Stimulated activated CD4-positive, alpha-beta T cell treated with anti-CD3 and anti-CD28 coated beads, Interleukin-12 subunit alpha, Interleukin-12 subunit beta, amount 100 ng/mL, for 48 hours (primary cell): Measurements from ENCODE around the gene KIF20A.
"Not testable (repeated sequence)": the region's sequence is repeated elsewhere in the genome, so short reads cannot be mapped to it uniquely, and the experiment has no call there.

Source experiments
- DNase-seq, 3 donors: peaks; one replicate each; pipeline ENCODE4 v3.0.0-alpha.2; 2020; ENCODE audit warnings: low read depth in 2 of 3, low spot score in 1 of 3

The KIF20A gene

DNA sequence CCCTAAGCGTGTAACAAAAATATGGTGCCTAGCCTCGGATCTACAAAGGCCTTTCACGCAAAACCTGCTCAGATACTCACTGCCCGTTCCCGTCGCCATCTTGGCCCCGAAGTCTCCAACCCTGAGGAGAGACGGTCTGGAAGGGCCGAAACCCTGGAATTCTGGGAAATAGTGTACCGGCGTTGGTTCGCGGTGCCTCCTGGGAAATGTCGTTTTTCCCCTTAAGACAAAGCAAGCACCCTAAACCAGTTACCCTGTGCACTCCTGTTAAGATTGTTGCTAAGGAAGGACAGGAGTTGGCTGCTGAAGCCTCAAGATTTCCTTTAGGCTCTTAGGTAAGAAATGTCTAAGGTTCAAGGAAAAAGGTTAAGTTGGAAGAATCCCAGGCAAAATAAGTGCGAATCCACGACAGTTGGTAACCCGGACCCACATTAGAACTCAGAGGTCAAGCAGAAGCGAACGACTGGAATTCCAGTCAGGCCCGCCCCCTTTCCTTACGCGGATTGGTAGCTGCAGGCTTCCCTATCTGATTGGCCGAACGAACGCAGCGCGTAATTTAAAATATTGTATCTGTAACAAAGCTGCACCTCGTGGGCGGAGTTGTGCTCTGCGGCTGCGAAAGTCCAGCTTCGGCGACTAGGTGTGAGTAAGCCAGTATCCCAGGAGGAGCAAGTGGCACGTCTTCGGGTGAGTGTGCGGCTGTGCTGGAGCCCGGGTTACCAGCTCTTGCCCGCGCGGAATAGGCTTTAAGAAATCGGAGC lies at the start of gene KIF20A, which contains the start of gene BRD8:
KIF20A (plus strand) TSS at position 597 of the 761 bp plus-strand sequence. CDS start 569 bp downstream, outside the sequence.
BRD8 (minus strand) TSS at position 115 of the 761 bp plus-strand sequence; CDS start at position 99, 16 bp downstream.
- peak; percentile 83 to 90 (median 87) for DNase-seq

DNA sequence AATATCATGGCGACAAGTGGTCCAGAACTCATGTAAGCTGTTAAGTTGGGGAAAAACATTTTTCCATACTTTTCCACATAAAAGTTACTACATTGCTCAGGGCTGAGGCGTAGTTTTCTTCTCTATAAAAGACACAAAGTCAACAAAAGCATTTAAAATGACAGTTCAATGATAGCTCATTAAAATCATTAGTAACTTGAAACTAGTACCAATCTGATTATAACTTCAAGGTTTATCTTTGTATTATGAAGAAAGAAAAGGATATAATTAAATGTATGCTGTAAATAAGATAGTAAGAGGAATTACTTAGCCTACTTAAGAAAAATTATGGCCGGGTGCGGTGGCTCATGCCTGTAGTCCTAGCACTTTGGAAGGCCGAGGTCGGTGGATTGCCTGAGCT lies 49.6 kb upstream of the KIF20A start:
- DNase-seq, result no peak

DNA sequence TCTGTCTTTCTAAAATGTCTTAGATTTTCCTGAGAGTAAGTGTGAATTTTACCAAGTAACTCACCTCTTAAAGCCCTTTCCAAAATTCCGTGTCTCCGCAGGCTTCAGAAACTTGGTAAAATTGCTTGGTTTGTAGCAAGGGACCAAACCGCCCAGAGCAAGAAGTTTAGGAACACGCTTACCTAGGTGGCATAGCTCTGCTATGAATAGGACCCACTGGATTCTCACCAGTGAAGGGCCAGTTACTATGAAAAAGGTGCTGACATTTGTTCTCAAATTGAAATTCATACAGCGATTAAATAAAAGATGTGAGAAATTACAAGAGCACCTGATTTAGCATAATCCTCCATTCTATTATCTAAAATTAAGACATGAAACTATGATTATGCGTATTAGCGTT lies 46.4 kb upstream of the KIF20A start:
- no peak for DNase-seq

DNA sequence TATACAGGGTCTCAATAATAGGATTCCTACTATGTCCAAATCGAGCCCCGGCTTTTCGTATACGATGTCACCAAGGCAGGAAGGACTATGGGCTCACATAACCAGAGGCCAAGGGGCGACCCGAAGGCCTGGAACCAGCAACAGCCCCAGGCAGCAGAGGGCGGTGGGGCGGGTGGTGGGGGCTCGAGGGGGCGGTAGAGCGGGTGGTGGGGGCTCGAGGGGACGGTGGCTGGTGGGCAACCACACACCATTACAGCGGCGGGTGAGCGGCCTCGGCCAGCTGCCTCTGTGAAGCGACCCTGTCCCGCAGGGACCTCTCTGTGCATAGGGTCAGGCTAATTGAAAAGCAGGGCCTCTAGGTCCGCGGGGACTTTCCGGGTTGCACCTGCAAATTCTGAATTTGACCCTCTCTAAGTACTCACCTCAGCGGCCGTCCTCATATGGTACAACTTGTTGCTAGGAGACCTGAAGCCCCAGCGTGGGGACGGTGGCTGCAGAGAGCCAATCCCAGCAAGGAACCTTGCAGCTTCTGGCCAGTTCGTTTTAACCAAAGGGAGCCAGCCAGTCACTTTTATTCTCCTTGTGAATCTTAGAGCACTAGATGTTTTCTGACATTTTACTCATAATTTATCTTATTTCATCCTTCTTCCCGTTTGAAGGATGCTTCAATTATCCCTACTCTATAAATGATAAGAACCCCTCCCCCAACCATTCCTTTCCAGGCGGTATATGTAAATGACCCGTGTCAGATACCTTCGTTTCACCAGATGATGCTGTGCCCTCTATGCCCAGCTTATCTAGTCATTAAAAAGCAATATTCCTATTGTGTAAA lies 39.7 kb upstream of the KIF20A start, which contains the start of gene NME5:
NME5 (minus strand) TSS at position 480 of the 832 bp plus-strand sequence. CDS start 648 bp downstream, outside the sequence.
- DNase-seq, result no peak

DNA sequence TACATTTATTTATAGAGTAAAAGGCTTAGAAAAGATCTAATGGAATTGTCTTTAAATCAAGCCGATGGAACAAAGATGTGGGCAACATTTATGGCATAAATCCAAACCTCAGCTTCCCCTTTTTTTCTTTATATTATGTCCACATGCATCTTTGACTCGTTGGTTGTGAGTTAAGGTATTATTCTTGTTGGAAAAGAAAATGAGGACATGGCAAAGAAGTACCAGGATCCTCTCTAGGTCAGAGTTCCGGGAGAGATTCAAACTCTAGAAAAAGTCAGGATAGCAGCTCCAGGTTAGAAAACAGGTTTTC lies 39.2 kb upstream of the KIF20A start:
- no peak for DNase-seq

DNA sequence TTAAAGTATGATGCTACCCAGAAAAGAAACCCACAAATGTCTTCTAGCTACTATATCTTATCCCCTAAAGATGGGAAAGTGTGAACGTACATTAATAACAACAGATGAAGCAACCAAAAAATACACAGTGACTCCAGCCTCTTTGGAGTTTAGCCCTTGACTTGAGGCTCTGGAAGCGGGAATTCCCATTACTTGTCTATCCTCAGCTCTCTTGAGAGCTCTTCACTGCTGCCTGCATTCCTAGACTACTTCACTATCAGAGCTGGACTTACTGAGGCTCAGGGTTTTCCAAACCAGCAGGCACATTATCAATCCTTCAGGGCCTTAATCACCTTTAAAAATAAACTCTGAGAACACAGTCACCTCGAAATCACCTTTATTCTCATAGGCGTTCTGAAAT lies 38.6 kb upstream of the KIF20A start:
- DNase-seq, result no peak

DNA sequence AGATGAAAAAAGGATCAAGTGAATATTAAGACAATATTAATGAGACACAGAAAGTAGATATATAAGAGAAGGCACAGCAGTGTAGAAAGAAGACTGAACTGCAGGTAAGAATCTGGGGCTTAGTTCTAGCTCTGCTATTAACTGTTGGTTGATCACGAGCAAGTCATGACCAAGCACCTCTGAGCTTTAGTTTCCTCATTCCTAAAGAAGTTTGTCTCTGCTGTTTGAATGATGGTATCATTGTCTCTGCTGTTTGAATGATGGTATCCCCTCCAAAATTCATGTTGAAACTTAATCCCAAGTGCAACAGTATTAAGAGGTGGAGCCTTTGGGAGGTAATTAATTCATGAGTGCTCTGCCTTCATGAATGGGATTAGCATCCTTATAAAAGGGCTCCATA lies 37.2 kb upstream of the KIF20A start:
- DNase-seq, result no peak

DNA sequence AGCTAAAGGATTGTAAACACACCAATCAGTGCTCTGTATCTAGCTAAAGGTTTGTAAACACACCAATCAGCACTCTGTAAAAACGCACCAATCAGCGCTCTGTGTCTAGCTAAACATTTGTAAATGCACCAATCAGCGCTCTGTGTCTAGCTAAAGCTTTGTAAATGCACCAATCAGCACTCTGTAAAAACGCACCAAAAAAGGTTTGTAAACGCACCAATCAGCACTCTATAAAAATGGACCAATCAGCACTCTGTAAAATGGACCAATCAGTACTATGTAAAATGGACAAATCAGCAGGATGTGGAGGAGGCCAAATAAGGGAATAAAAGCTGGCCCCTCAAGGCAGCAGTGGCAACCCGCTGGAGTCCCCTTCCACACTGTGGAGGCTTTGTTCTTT lies 35.3 kb upstream of the KIF20A start:
- DNase-seq, result not testable (repeated sequence)

DNA sequence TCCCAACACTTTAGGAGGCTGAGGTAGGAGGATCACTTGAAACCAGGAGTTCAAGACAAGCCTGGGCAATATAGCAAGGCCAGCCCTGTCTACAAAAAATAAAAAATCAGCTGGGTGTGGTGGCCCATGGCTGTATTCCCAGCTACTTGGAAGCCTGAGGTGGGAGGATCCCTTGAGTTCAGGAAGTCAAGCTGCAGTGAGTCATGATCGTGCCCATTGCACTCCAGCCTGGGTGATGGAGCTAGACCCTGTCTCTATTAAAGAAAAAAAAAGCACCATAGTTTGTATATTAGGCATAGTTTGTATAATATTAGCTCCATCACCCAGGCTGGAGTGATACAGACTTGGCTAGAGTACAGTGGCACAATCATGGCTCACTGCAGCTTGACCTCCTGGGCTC lies 30.1 kb upstream of the KIF20A start:
- DNase-seq, result no peak

DNA sequence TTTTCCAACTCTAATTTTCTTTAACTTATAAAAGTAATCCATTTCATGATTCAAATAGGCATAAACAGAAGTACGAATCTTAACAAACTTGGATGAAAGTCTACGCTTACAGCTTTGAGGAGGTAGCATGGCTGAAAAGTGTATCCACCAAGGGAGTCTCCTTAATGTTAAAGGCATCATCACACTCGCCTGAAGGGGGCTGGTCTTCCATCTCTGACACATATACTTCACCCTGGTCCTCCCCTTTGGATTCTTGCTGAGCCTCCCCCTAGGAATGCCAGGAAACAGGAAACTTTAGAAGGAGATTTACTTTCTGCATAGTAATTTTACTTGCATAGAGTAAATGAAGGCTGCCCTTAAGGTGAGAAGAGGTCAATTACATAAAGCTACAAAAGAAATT lies 29.4 kb upstream of the KIF20A start:
- no peak for DNase-seq

DNA sequence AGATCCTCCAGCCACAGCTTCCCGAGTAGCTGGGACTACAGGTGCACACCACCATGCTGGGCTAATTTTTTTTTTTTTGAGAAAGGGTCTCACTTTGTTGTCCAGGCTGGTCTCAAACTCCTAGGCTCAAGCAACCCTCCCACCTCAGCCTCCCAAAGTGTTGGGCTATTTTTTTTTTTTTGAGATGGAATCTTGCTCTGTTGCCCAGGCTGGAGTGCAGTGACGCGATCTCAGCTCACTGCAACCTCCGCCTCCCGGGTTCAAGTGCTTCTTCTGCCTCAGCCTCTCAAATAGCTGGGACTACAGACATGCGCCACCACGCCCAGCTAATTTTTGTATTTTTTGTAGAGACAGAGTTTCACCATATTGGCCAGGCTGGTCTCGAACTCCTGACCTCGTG lies 22.9 kb upstream of the KIF20A start:
- not testable (repeated sequence) for DNase-seq

DNA sequence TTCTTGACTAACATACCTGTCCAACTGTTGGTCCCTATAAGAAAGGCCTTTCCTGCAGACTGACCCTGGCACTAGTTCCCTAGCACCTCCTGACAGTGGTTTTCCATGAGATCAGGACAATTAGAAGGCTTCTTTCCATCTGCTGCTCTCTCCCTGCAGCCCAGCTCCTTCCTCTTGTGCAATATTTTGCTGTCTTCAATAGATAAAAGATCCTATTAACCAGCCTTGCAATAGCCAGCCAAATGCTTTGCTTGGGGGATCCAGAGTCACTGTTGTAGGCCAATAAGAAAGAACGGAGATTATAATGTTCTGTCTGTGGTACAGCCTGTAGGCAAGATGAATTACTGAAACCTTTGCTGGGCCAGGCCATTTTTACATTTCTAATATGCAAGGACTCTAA lies 21.3 kb upstream of the KIF20A start:
- DNase-seq, result no peak

DNA sequence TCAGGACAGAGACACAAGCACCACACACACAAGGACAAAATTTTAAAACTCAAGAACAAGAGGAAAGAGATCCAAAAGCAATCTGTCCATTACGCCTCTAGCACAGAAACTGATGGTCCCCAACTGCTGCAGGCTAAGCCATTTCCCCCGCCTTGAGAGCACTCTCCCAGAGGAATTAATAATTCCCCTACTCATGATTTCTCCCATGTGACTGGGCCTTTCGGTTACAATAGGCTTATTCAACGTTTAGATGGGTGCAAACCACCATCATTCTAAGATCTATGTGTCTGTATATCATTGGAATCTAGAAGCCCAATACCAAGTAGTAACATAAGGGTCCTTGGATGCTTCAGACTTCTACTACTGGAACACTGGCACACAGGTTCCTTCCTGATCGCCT lies 19.2 kb upstream of the KIF20A start:
- DNase-seq, result no peak

DNA sequence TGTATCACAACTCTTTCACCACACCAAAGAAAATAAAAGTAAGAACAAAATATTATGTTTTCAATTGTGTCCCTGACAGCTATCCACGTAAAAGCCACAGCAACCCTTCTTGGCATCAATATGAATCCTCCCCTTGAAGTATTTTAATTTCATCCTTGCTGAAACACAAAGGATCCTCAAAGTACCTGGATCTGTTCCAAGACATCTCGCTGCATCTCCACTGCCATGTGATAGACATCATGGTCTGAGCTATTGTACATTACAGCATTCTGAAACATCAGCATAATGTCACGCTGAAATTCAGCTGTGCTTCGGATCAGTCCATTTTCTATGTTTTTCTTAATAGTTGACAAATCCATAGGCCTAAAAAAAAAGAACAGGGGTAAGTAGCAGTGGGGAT lies 18.2 kb upstream of the KIF20A start:
- DNase-seq, result no peak

DNA sequence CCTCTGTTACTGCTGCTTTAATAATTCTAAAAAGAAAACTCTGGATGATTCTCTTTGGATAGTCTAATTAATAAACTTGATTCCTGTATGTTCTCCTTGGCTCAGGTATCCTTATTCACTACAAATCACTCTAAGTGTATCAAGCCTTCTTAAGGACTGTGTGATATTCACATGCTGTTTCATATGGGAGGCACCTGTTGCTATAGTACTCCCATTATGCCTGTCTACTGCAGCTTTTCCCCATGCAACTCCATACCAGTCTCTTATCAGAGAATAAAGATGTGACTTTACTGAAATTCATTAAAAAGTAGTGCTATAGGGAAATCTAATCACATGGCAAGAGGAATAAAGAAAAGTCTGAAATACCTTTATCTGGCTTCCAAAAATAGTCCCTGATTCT lies 15.2 kb upstream of the KIF20A start:
- DNase-seq, result no peak

DNA sequence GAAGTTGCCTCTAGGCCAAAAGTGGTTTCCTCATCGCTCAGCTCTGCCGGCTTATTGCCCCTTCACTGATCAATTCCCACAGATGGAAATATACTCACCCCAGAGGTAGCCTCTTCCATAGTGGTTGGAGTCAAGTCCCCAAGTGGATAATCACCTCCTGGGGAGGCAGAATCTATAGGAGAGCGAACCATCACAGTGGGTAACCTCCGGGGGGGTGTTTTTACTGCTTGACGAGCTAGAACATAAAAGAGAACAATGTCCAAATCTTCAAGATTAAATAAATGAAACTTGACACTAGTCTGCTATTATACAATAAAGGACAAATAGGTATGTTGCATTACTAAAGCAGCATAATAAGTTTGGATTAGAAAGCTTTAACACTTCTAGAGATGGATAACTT lies 9.8 kb upstream of the KIF20A start:
- DNase-seq, result no peak

DNA sequence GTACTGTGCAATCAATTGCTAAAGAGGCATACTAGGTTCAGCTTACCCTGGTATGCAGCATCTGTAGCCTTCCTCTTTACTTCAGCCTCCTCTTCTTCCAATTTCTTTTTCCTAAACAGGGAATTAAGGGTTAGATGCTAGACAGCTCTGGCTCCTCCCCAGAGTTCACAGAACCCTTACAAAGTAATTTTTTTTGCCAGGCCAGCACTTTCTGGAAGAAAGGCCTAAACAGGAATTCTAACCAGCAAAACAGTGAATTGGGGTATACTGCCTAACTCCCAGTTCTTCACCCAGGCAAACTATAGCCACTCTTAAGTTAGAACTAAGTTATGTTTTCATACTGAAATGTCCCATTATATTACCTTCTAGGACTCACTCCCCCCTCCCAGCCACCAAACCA lies 8.6 kb upstream of the KIF20A start:
- no peak for DNase-seq

DNA sequence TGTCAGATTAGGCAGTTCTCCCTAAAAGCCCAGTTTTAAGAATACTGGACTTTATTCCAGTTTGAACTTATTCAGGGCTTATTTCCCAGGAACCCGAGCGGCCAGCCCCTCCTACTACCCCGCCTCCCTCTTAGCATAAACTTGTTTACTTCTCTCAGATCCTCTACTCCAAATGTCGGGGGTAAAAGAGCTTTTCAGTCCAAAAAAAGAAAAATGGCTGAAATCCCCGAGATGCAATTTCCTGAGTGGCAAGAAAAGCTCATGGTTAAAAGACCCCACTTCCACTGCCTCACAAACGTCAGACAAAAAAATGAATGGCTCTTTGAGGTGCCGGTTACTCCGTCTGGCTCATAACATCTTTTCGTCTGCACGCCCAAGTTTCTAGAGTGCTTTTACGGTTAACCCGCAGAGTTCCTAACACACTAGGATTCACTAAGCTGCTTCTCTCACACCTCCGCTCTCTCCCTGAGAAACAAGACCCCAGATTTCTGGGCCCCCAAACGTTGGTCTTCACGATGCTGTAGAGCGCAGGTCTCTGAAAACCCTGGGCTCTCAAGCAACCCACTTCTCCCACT lies 884 bp upstream of the KIF20A start:
- DNase-seq, result peak in 1 of 3 donors; percentile 20

DNA sequence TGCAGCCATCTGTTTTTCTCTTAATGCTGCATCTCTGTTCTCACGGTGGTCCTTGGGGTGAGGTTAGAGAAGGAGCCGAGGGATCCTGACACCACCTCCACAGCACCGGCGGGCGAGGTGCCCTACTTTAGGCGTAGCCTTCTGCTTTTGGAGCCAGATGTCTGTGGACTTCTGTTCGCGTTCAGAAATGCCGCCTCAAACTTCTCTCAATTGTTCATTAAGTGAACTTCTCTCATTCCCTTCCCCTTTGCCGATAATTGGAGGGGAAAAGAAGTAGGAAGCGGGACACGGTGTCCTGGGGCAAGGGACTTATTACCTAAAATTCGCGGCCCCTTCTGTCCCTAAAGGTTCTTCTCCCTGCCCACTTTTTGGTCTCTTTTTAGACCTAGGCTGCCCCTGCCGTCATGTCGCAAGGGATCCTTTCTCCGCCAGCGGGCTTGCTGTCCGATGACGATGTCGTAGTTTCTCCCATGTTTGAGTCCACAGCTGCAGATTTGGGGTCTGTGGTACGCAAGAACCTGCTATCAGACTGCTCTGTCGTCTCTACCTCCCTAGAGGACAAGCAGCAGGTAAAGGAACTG lies 455 bp downstream of the KIF20A start:
- DNase-seq, result no peak

DNA sequence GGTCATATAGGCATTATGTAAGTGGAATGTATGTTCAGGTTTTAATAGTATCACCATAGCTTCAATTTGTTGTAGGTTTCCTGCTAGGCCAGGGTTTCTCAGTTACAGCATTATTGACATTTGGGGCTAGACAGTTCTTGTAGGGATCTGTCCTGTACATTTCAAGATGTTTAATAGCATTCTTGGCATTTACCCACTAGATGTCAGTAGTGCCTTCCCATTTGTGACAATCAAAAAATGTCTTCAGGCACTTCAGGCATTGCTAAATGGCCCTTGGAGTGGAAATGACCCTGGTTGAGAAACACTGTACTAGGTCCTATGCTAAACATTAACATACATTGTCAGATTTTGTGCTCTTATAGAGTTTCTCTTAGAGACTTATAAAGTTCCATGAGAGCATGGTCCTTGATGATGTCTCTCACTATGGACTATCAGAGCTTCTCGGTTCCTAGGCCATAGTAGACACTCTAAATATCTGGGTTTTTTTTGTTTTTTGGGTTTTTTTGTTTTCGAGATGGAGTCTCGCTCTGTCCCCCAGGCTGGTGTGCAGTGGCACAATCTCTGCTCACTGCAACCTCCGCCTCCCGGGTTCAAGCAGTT lies 1.4 kb downstream of the KIF20A start:
- peak in 1 of 3 donors; percentile 5 for DNase-seq

DNA sequence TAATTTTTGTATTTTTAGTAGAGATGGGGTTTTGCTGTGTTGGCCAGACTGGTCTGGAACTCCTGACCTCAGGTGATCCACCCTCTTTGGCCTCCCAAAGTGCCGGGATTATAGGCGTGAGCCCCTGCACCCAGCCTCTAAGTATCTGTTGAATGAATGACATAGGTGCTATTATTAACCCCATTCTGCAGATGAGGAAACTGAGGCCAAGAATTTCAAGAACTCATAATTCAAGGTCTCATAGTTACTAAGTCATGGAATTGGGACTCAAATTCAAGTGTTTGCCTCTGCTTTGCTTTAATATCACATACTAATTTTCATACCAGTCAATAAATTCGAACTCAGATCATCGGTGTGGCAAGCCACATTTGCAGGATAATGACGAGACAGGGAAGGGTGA lies 1.9 kb downstream of the KIF20A start:
- no peak for DNase-seq
